H1 (cell line): ENCODE measurements around the gene FRMD3. TPM values are rescaled to one million over a fixed set of nuclear protein-coding genes. Genes with fewer than 3 reads are reported as not detected.

ENCODE experiments used
- CTCF ChIA-PET: fragments of 300-600 bp; sonication (Branson Sonifier 250); formaldehyde crosslinking; loops from one replicate; lab custom pipeline; 2021; ENCODE audit not compliant: partially characterized antibody; lab: Charles Lee
- POLR2A ChIA-PET: fragments of 300-600 bp; sonication (Branson Sonifier 250); formaldehyde crosslinking; loops from one replicate; lab custom pipeline; 2021; ENCODE audit warnings: inconsistent platforms; ENCODE audit not compliant: partially characterized antibody; lab: Charles Lee
- DNase-seq, 2 experiments: peaks; one replicate each; pipeline versions ENCODE4 v3.0.0 to v3.0.0-alpha.2; 2010 to 2022; ENCODE audit warnings: low spot score in 2 of 2, low read depth in 1 of 2, mixed read lengths in 1 of 2
- FAIRE-seq: peaks from 2 replicates; lab custom pipeline; 2011; peaks lifted over from hg19 to GRCh38; lab: Jason Lieb, UNC
- H2AFZ ChIP-seq: 2 replicates; pipeline ENCODE4 v1.8.1; 2012; ENCODE audit warnings: low read length, inconsistent platforms
- H2AK5ac ChIP-seq: 2 replicates; pipeline ENCODE4 v1.6.1; 2013; ENCODE audit warnings: low read depth, low read length
- H2BK120ac ChIP-seq: replicated peaks from 2 replicates; pipeline ENCODE3; 2013; ENCODE audit warnings: low read depth, low read length, inconsistent platforms
- H2BK12ac ChIP-seq: 2 replicates; pipeline ENCODE4 v1.6.1; 2013; ENCODE audit warnings: low read depth, low read length
- H2BK15ac ChIP-seq: 2 replicates; pipeline ENCODE4 v1.6.1; 2013; ENCODE audit warnings: low read length
- H2BK20ac ChIP-seq: 2 replicates; pipeline ENCODE4 v1.6.1; 2013; ENCODE audit warnings: low read length
- H2BK5ac ChIP-seq: 2 replicates; pipeline ENCODE4 v1.6.1; 2013; ENCODE audit warnings: low read depth, low read length
- H3K14ac ChIP-seq: 2 replicates; pipeline ENCODE4 v1.6.1; 2013; ENCODE audit warnings: inconsistent platforms; ENCODE audit not compliant: insufficient read length
- H3K18ac ChIP-seq: 2 replicates; pipeline ENCODE4 v1.6.1; 2013; ENCODE audit warnings: low read length; ENCODE audit errors: extremely low read depth
- H3K23ac ChIP-seq: 2 replicates; pipeline ENCODE4 v1.6.1; 2013; ENCODE audit warnings: inconsistent platforms; ENCODE audit not compliant: insufficient read length
- H3K23me2 ChIP-seq: 2 replicates; pipeline ENCODE4 v1.6.1; 2013; ENCODE audit warnings: low read depth, low read length
- H3K27ac ChIP-seq: 2 replicates; pipeline ENCODE4 v1.6.1; 2011; ENCODE audit warnings: low read depth, low read length, inconsistent platforms
- H3K27me3 ChIP-seq, 4 experiments: replicated peaks in 1 of 4; 1 replicate in 1 of 4; 2 replicates in 3 of 4; pipeline versions ENCODE4 v1.6.1 to v1.8.1; 2011 to 2013; ENCODE audit warnings: low read length in 3 of 4, mild to moderate bottlenecking in 3 of 4, inconsistent platforms in 2 of 4, mixed read lengths in 2 of 4, moderate library complexity in 1 of 4; ENCODE audit not compliant: control insufficient read depth in 3 of 4, insufficient read depth in 3 of 4; ENCODE audit errors: extremely low read depth in 1 of 4
- H3K36me3 ChIP-seq, 4 experiments: 2 replicates each; pipeline versions ENCODE4 v1.6.1 to v1.8.1; 2011 to 2013; ENCODE audit warnings: mild to moderate bottlenecking in 4 of 4, low read length in 3 of 4, moderate library complexity in 2 of 4, control low read depth in 1 of 4, inconsistent platforms in 1 of 4; ENCODE audit not compliant: insufficient read depth in 4 of 4, control insufficient read depth in 2 of 4
- H3K4ac ChIP-seq: replicated peaks from 2 replicates; pipeline ENCODE3; 2013; ENCODE audit warnings: low read length, low read depth, mixed read lengths, inconsistent platforms; ENCODE audit not compliant: insufficient read length
- H3K4me1 ChIP-seq, 4 experiments: replicated peaks in 1 of 4; 1 replicate in 1 of 4; 2 replicates in 3 of 4; pipeline versions ENCODE4 v1.6.1 to v1.8.1; 2011 to 2013; ENCODE audit warnings: low read length in 3 of 4, inconsistent platforms in 2 of 4, mixed read lengths in 1 of 4; ENCODE audit not compliant: insufficient read depth in 4 of 4, control insufficient read depth in 3 of 4
- H3K4me2 ChIP-seq, 2 experiments: 2 replicates each; pipeline versions ENCODE4 v1.6.1 to v1.8.1; 2011 to 2013; ENCODE audit warnings: low read depth in 2 of 2, low read length in 2 of 2, control low read depth in 1 of 2, inconsistent platforms in 1 of 2, mild to moderate bottlenecking in 1 of 2; ENCODE audit not compliant: insufficient read depth in 1 of 2
- H3K4me3 ChIP-seq, 4 experiments: fragments of 200-600, 300-600 bp in 1 of 4; sonication (generic), shearing (Covaris generic), sonication (Bioruptor Twin) in 1 of 4; 2 replicates each; pipeline versions ENCODE4 v1.5.1 to v1.8.1; 2011 to 2016; ENCODE audit warnings: low read length in 4 of 4, low read depth in 3 of 4, control low read depth in 2 of 4, inconsistent platforms in 2 of 4, mild to moderate bottlenecking in 2 of 4, mixed read lengths in 1 of 4, moderate library complexity in 1 of 4; ENCODE audit not compliant: insufficient read depth in 2 of 4; ENCODE audit errors: extremely low read depth in 1 of 4
- H3K56ac ChIP-seq: replicated peaks from 2 replicates; pipeline ENCODE3; 2013; ENCODE audit warnings: low read depth, mild to moderate bottlenecking, mixed read lengths, low read length, inconsistent platforms; ENCODE audit not compliant: insufficient read length
- H3K79me1 ChIP-seq: 2 replicates; pipeline ENCODE4 v1.6.1; 2013; ENCODE audit warnings: low read depth, low read length, control low read depth
- H3K79me2 ChIP-seq, 2 experiments: 2 replicates each; pipeline versions ENCODE4 v1.6.1 to v1.8.1; 2012 to 2013; ENCODE audit warnings: low read length in 2 of 2, mild to moderate bottlenecking in 2 of 2, inconsistent platforms in 1 of 2; ENCODE audit not compliant: insufficient read depth in 2 of 2, control insufficient read depth in 1 of 2
- H3K9ac ChIP-seq, 4 experiments: replicated peaks in 1 of 4; 1 replicate in 1 of 4; 2 replicates in 3 of 4; pipeline versions ENCODE4 v1.6.1 to v1.8.1; 2011 to 2013; ENCODE audit warnings: low read depth in 3 of 4, low read length in 3 of 4, control low read depth in 2 of 4, mild to moderate bottlenecking in 2 of 4, moderate library complexity in 2 of 4, inconsistent platforms in 1 of 4; ENCODE audit errors: extremely low read depth in 1 of 4
- H3K9me3 ChIP-seq, 2 experiments: 2 replicates each; pipeline versions ENCODE4 v1.6.1 to v1.8.1; 2012 to 2013; ENCODE audit warnings: mild to moderate bottlenecking in 2 of 2, moderate library complexity in 2 of 2, control low read depth in 1 of 2, inconsistent platforms in 1 of 2, low read depth in 1 of 2, low read length in 1 of 2, mixed read lengths in 1 of 2; ENCODE audit not compliant: insufficient read depth in 2 of 2
- H4K20me1 ChIP-seq, 2 experiments: replicated peaks in 1 of 2; 2 replicates each; pipeline versions ENCODE3 to v1.8.1; 2011 to 2013; ENCODE audit warnings: inconsistent platforms in 2 of 2, low read length in 2 of 2, mild to moderate bottlenecking in 1 of 2; ENCODE audit not compliant: insufficient read depth in 2 of 2, control insufficient read depth in 1 of 2
- H4K5ac ChIP-seq: 2 replicates; pipeline ENCODE4 v1.6.1; 2013; ENCODE audit warnings: low read length, low read depth, mixed read lengths, inconsistent platforms; ENCODE audit not compliant: insufficient read length
- H4K8ac ChIP-seq: 2 replicates; pipeline ENCODE4 v1.8.0; 2013; ENCODE audit warnings: mild to moderate bottlenecking, moderate library complexity, low read length, inconsistent platforms; ENCODE audit not compliant: insufficient read depth; ENCODE audit errors: extremely low read depth
- H4K91ac ChIP-seq: replicated peaks from 2 replicates; pipeline ENCODE3; 2013; ENCODE audit warnings: low read length, mixed read lengths, inconsistent platforms; ENCODE audit not compliant: insufficient read length
- ASH2L ChIP-seq: fragments of 200-600, 300-600 bp; sonication (generic); IDR thresholded peaks from one replicate; pipeline ENCODE4 v1.7.1; 2017; ENCODE audit warnings: low read length
- ATF3 ChIP-seq: IDR thresholded peaks from 2 replicates; pipeline ENCODE4 v1.6.1; 2011; ENCODE audit warnings: low read depth, mild to moderate bottlenecking, low read length; ENCODE audit not compliant: insufficient read depth
- CHD1 ChIP-seq: IDR thresholded peaks from 2 replicates; pipeline ENCODE4 v1.6.1; 2012; ENCODE audit warnings: low read depth, low read length, improper control_type of control experiment
- CHD2 ChIP-seq: IDR thresholded peaks from 2 replicates; pipeline ENCODE4 v1.6.1; 2012; ENCODE audit warnings: low read length, improper control_type of control experiment
- CREB1 ChIP-seq: IDR thresholded peaks from 2 replicates; pipeline ENCODE4 v1.6.1; 2012; ENCODE audit warnings: inconsistent platforms
- EZH2 ChIP-seq: fragments of 200-600 bp; sonication (generic); IDR thresholded peaks from 2 replicates; pipeline ENCODE4 v1.7.1; 2012; ENCODE audit warnings: low read depth, mild to moderate bottlenecking, moderate library complexity, low read length, inconsistent platforms; ENCODE audit not compliant: severe bottlenecking
- JUN ChIP-seq: IDR thresholded peaks from 2 replicates; pipeline ENCODE4 v1.6.1; 2011; ENCODE audit warnings: low read depth, mild to moderate bottlenecking, improper control_type of control experiment, low read length
- NANOG ChIP-seq: IDR thresholded peaks from 2 replicates; pipeline ENCODE4 v1.6.1; 2011; ENCODE audit warnings: low read length, low read depth, mild to moderate bottlenecking, inconsistent platforms; ENCODE audit not compliant: insufficient read depth, poor library complexity, severe bottlenecking
- NRF1 ChIP-seq: IDR thresholded peaks from 2 replicates; pipeline ENCODE4 v1.6.1; 2011; ENCODE audit warnings: mild to moderate bottlenecking, low read depth, low read length, improper control_type of control experiment
- PHF8 ChIP-seq: fragments of 200-600 bp; sonication (generic); conservative IDR thresholded peaks from 2 replicates; pipeline ENCODE4 v1.7.1; 2012; ENCODE audit warnings: low read depth, mild to moderate bottlenecking, inconsistent platforms, low read length, moderate library complexity
- SIN3A ChIP-seq, 2 experiments: IDR thresholded peaks in 1 of 2; conservative IDR thresholded peaks in 1 of 2; 2 replicates each; pipeline ENCODE4 v1.6.1; 2011 to 2012; ENCODE audit warnings: low read length in 2 of 2, improper control_type of control experiment in 1 of 2, low read depth in 1 of 2, mild to moderate bottlenecking in 1 of 2
- SP1 ChIP-seq: IDR thresholded peaks from 2 replicates; pipeline ENCODE4 v1.6.1; 2011; ENCODE audit warnings: low read depth, low read length
- SP4 ChIP-seq: IDR thresholded peaks from 2 replicates; pipeline ENCODE4 v1.6.1; 2012; ENCODE audit warnings: low read length, inconsistent platforms
- TBP ChIP-seq: IDR thresholded peaks from 2 replicates; pipeline ENCODE4 v1.6.1; 2011; ENCODE audit warnings: low read depth, low read length, improper control_type of control experiment
- polyA plus RNA-seq, 7 experiments: library from polyadenylated mRNA; depleted of rRNA in 3 of 7; stranded (reverse) in 5 of 7; unstranded in 2 of 7; fragments of >200 nt in 5 of 7; fragments of 200-250 nt in 2 of 7; gene quantifications; 1 replicate in 5 of 7; 2 replicates in 1 of 7; 4 replicates in 1 of 7; pipeline versions ENCODE4 v1.2.1 to v1.2.3, GENCODE V29; 2011 to 2013; ENCODE audit warnings: missing spikeins in 2 of 7, mixed read lengths in 2 of 7
- total RNA-seq: library from RNA; stranded (reverse); fragmentation: NEBNext Ultra II Directional; extraction: Animal tissue kit (Norgen Biotek cat#: 25700); gene quantifications from 2 replicates; pipeline ENCODE4 v1.2.1, GENCODE V29; 2021
- TF ChIP-seq, protein P1 (sequence below): IDR thresholded peaks from 2 replicates; pipeline ENCODE4 v1.6.1; 2012; ENCODE audit warnings: inconsistent platforms

The FRMD3 gene
- total and polyA plus RNA-seq, 2 of the 8 experiments (the other 6 are each of a cell fraction or from before 2014, with no cell fraction given): 0.15 to 1.4 TPM

GRCh38 chr9:83362341-83362995, 175.7 kb downstream of the FRMD3 start:
- Histone ChIP-seq H3K4me2 (no peak overlapping the region), H3K36me3 (no peaks in the 10 kb centered on the region), H2AFZ (no peak overlapping the region), H3K56ac (no peak overlapping the region), H4K91ac (no peak overlapping the region), H3K18ac (no peak overlapping the region), H3K27me3 (no peaks in the 10 kb centered on the region), H3K23ac (no peak overlapping the region), H3K9ac (no peak overlapping the region), H2BK12ac (no peak overlapping the region), H2AK5ac (no peak overlapping the region), H3K23me2 (no peaks in the 10 kb centered on the region), H3K9me3 (no peaks in the 10 kb centered on the region), H3K14ac (no peak overlapping the region), H3K79me1 (no peaks in the 10 kb centered on the region), H2BK15ac (no peak overlapping the region), H3K27ac (no peak overlapping the region), H4K5ac (no peak overlapping the region), H2BK20ac (no peak overlapping the region), H3K4ac (no peak overlapping the region), H4K20me1 (no peaks in the 10 kb centered on the region), H4K8ac (no peak overlapping the region), H3K79me2 (no peaks in the 10 kb centered on the region), H2BK120ac (no peak overlapping the region), H3K4me3 (no peak overlapping the region), H3K4me1 (no peaks in the 10 kb centered on the region; a peak in 1 of 7 replicates), H2BK5ac (no peak overlapping the region)
- DNase-seq (no peak), FAIRE-seq (no peak)
- CTCF ChIA-PET: interaction anchor here (0.9 to 1.8 kb wide), 7 partner anchors 9 to 181 kb away, joined by 3 to 13 read pairs (median 4); partner anchors contain the start of gene FRMD3
- POLR2A ChIA-PET: no interaction called here
- no peak for TF ChIP-seq JUN
- TF ChIP-seq TBP: no peak
- TF ChIP-seq ASH2L: no peak
- TF ChIP-seq SP1: no peak
- no peak for TF ChIP-seq NANOG
- no peak for TF ChIP-seq ATF3
- TF ChIP-seq SP4: no peak
- TF ChIP-seq NRF1: no peak
- no peak for TF ChIP-seq CREB1
- TF ChIP-seq EZH2: no peak
- TF ChIP-seq CHD1: no peak
- TF ChIP-seq PHF8: no peak
- TF ChIP-seq SIN3A (conservative IDR thresholded peaks at IDR 0.05 in 1 of 2, IDR thresholded peaks at IDR 0.05 in 1 of 2; ENCODE audit: low read depth in 1 of 2, low read length in 2 of 2): no peak
- no peak for TF ChIP-seq CHD2
- TF ChIP-seq, protein P1, sequence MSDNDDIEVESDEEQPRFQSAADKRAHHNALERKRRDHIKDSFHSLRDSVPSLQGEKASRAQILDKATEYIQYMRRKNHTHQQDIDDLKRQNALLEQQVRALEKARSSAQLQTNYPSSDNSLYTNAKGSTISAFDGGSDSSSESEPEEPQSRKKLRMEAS: no peak
